Endometrial microvascular endothelial cells (primary cell): ENCODE data around the gene SERPINA6. TPM values are rescaled to one million over a fixed set of nuclear protein-coding genes. Genes with fewer than 3 reads are reported as not detected.

Experiments used
- in situ Hi-C: cut with HindIII; loops from 2 replicates; pipeline ENCODE4 v1.10.0; 2017; ENCODE audit warnings: low sequenced_read_pairs, low pct_unique_long_range_greater_than_20kb; ENCODE audit errors: inconsistent ontology term
- total RNA-seq: library from RNA; depleted of rRNA; stranded (reverse); fragments of >200 nt; gene quantifications from one replicate; pipeline ENCODE4 v1.2.3, GENCODE V29; 2015; ENCODE audit errors: inconsistent ontology term

SERPINA6 gene
- total RNA-seq, 1 donor from 2014 or later, result not detected

DNA sequence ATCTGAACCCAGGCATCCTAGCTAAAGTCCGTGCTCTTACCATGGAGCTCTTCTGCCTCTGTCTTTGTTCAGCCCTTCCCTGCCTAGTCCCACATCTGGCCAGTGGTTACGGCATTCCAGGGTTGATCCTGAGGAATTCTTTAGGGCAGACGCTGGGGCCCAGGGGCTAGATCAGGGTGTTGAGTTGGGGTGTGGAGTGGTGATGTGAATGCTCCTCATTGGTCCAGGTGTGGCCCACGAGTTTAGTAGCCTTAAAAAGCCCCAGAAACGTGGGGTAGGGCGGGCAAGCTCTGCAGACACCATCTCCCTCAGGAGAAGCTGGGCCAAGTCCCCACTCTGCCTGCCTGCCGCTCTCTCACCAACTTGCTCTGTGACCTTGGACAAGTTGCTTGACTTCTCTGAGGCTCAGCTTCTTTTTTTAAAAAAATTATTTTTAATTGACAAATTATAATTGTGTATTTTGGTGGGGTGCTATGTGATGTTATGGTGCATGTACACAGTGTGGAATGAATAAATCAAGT is 9.0 kb upstream of the SERPINA6 start:
- in situ Hi-C loops, result no loop called here

DNA sequence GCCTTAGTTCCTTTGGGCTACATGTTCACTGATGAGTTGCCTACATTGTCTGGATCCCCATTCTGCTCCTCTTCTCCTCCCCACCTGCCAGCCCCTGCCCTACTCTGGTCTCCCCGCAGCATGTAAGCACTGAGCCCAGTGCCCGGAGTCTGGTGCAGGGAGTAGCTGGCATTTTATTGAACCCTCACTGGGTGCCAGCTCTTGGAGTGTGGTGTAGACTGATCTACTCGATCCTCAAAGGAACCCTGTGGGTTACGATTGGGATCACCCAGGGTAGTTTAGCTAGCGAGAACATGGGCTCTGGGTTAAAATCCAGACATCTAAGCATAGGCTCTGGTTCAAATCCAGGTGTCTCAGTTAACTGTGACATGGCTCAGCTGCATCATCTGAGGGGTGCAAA is 8.3 kb upstream of the SERPINA6 start:
- in situ Hi-C loops, result no loop called here

DNA sequence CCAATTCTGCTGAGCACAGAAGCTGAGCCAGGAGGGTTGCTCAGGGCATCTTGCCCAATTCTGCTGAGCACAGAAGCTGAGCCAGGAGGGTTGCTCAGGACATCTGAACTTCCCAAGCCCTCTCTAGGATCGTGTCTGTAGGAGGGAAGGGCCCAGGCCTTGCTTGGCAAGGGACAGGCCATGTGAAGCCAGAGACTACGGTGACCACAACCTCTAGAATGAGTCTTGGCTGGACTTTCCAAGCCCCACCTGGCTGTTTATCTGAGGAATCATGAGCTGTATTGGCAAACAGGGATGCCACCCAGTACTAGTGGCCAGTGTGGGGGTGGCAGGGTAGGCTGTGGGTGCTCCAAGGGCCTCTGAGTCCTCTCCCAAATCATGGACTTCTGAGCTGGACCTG is 7.7 kb upstream of the SERPINA6 start:
- in situ Hi-C loops, result no loop called here

DNA sequence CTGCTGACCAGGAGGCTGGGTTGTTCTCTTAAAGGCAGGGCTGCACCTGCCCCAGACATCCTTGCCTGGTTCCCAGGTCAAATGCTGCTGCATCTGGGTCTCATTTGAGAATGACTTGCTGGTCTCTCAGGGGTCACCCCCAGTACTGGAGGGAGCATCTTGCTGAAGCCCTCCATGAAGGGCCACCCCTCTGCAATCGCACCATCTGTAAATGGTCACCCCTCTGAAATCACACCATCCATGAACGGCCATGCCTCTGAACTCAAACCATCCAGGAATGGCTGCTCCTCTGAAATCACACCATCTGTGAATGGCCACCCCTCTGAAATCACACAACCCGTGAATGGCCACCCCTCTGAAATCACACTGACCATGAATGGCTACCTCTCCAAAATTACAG is 7.3 kb upstream of the SERPINA6 start:
- in situ Hi-C loops, result no loop called here

DNA sequence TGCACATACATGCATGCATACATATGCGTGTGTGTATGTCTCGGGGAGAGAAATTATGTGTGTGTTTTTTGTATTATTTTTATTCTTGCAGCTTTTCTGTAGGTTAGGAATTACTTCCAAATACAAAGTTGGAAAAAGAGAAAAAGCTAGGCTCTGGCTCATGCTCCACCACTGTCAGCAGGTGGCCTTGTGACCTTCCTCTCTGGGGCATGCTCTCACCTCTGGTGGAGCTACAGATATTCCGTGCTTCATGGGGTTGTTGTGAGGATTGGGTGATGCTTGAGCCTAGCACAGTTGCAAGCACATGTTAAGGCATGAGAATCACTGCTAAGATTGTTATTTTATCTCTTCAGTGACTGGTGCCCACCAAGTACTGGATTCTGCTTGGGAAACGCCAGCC is 6.7 kb upstream of the SERPINA6 start:
- in situ Hi-C loops, result no loop called here

DNA sequence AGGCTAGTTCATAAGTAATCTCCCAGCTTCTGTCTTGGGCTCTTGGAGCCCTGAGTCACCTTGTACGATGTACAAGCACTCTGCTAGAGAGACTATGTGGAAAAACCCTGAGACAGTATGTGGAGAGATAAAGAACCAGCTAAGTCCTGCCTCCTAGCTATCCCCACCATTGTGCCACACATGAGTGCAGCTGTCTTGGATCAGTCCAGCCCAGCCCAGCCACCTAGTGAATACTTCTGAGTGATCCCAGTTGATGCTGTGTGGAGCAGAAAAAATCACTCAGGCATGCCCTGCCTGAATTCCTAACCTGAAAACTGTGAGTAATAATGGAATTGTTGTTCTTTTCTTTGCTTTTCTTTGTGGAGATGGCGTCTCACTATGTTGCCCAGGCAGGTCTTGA is 5.1 kb upstream of the SERPINA6 start:
- in situ Hi-C loops, result no loop called here

DNA sequence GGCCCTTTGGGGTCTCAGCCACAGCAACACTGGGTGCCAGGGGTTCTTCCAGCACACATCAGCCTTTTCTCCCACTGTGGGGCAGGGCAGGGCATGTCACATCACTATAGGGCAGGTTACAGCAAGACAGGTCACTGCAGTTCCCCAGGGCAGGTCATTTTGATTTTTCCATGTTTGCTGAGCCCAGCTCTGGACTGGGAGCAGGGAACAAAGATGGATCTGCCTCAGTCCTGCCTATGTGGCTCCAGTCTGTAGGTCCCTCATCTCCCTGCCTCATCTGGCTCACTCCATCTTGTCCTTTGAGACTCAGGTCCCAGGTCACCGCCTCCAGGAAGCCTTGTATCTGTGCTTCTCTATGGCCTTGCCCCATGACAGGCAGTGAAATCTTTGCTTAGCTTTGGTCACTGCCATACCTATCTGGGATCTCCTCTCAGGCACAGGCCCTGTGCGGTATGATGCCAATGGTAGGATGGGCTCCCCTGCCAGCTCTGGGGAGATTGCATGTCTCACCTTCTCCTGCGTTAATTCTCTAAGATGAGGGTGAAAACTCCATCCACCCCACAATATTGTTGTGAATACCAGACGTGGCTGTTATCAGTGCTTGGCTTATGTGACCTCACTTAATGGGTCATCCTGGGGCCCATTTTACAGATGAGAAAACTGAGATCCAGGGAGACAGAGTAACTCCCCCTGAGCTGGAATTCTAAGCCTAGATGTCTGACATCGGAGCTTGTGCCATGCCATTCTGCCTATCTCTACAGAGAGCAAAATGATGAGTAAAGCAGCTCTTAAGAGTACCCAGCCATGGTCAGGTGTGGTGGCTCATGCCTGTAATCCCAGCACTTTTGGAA is 1.5 kb downstream of the SERPINA6 start:
- in situ Hi-C loops, result no loop called here

DNA sequence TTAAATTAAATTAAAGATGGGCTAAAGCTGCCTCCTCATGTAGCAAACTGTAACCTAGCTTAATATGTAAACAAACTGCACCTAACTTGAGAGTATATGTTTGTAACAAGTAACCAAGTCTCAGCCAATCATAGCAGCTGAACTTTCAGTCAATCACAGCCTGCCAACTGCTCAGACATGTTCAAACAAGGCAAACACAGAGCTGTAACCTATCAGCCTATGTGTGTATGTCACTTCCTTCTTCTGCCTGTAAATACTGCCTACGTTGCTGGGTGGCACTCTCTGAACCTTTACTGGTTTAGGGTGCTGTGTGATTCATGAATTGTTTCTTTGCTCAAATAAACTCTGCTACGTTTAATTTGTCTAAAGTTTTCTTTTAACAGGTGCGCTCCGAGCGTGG is 2.9 kb downstream of the SERPINA6 start:
- in situ Hi-C loops, result no loop called here

DNA sequence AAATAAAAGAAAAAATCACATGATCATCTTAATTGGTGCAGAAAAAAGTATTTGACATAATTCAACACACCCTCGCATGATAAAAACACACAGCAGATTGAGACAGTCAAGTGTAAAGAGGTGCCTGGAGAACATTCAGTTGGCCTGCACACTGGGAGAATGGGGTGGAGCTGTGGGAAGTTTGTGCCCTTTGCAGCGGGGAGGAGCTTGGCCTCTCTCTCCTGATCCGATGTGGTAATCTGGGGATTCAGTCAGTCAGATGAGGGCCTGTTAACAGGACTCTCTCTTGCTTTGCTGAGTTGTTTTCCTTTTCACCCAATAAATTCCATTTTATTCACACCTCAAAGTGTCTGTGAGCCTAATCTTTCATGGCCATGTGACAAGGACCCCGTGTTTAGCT is 5.9 kb downstream of the SERPINA6 start:
- in situ Hi-C loops, result no loop called here

DNA sequence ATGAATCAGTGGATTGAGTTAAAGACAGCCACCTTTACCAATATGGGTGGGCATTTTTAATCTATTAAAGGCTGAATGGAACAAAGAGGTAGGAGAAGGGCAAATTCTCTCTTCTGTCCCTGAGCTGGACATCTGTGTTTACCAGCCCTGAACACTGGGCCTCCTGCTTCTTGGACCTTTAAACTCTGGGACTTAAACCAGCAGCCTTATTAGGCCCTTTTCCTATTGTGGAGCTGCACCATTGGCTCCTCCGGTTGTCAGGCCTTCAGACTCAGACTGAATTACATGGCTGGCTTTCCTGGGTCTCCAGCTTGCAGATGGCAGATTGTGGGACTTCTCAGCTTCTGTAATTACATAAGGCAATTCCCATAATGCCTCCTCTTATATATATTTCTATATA is 6.4 kb downstream of the SERPINA6 start:
- in situ Hi-C loops, result no loop called here

DNA sequence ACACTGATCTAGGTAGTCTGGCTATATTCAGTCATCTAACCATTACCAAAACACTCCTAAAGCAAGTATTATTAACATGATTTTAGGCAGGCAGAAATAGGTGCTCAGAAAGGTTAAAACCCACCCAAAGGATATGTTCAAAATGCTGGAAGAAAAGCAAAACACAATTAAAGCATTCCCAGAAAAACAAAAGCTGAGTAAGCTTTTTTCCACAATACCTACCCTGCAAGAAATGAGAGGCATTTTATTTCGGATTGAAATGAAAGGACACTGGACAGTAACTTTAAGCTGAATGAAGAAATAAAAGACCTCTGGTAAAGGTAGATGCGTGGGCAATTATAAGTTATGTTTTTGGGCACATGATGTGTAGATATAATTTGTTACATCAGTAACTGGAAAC is 8.2 kb downstream of the SERPINA6 start:
- in situ Hi-C loops, result no loop called here

DNA sequence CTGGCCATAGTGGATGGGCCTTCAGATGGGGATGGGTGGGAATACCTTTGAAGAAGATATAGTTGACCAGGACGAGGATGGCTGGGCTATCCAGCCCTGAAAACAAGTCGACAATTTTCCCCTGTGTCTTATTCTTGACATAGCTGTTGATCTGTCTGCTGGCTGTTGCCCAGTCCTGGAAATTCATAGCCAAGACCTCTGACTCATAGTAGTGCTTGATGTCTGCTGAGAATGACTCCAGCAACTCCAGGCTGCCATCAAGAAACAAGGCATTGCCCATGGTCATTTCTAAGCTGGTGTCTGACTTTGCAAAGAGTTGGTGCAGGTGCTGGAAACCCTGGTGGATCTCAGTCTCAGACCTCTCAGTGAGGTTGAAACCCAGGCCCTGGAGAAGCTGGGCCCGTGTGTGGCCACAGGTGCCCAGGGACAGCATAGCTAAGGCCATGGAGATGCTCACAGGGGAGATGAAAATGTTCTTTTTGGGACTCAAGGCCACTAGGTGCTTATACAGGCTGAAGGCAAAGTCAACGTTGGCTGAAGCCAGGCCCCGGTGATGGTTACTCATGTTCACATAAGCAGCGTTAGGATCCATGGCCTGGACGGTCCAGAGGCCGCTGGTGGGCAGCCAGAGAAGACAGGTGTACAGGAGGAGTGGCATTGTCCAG is 9.0 kb downstream of the SERPINA6 start:
- in situ Hi-C loops, result no loop called here

DNA sequence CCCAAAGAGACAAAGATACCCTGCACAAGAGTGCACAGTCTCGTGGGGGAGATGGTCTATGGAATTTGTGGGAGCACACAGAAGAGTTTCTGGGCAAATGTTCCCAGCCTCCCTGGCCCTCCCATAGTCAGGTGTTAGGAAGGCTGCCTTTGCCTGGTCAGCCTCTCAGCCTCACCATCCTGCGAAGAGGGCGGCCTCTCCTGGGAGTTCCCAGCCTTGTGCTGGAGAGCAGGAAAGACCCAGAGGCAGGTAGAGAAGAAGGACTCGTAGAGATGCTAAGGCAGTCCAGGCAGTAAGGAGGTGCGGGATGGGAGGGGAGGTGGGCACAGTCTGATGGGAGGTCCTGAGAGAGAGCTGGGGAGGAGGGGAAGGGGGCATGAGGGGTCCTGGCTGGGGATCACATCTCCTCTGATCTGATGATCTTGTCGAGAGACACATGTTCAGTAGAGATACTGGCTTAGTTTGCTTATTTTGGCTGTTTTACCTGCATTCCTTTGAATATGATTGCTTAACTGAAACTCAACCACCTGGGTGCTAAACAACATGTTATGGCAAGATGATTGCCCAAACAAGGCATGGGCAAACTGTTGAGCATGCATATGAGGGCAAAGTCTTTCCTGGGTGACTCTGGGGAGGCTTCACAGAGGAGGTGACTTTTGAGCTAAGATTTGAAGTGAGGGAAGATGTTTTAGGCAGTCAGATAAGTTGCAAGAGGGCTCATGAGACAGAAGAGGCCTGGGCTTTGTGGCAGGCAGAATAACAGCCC is 10.5 kb downstream of the SERPINA6 start:
- in situ Hi-C loops, result no loop called here

DNA sequence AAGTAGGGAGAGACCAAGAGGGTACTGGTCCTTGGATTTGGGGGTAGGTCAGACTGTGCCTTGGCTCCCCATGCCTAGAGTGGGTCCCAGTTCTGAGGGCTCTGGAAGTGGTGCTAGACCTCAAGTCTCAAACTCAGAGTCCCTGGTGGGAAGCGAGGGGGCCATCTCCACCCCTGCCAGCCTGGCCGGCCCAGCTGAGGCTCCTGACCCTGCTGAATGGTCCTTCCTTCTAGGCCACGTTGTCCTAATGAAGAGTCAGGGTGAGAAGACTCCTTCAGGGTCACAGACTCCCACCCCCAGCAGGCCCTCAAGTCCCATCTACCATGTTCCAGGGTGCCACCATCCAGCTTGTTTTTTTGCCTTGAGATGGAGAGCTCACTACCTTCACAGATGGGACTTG is 12.9 kb downstream of the SERPINA6 start:
- in situ Hi-C loops, result no loop called here

DNA sequence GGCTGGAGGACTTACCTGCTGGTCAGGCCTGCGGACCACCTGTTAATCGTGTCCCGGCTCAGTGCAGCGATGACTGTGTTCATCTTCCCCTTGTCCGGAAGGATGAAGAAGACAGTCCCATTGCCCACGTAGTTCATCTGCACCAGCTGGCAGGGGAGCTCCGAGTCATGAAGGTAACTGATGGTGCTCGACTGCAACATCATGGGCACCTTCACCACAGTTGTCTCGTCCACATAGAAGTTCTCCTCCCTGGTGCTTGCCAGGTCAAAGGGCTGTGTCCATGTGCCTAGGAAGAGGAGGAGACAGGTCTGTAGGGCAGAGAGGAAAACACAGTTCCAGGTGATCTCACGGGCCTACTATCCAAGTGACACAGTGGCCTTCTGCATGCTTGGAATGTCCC is 13.4 kb downstream of the SERPINA6 start:
- in situ Hi-C loops, result no loop called here

DNA sequence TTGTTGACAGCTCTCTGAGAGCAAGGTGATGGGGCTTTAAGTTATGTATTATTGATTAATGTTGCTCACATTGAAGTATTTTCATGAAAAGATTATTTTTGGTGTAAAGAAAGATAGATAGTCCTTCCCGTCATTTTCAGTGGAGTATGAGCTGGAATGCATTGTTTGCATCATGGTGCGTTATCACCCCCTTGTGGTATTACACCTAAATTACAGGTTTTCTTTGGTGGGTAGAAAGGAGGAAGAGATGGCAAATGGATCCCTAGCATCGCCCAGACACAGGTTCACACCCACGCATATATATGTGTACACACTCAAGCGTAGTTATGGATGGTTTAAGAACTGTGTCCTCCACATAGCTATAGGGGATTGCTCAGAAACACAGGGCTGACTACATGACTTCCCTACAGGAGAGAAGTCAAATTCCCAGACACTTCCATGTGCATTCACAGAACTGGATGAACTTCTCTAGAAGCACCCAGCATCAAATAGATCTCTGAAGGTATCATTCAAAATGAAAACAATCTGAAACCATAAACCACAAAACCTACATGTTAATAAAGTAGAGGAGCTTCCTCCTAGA is 15.6 kb downstream of the SERPINA6 start:
- in situ Hi-C loops, result no loop called here

DNA sequence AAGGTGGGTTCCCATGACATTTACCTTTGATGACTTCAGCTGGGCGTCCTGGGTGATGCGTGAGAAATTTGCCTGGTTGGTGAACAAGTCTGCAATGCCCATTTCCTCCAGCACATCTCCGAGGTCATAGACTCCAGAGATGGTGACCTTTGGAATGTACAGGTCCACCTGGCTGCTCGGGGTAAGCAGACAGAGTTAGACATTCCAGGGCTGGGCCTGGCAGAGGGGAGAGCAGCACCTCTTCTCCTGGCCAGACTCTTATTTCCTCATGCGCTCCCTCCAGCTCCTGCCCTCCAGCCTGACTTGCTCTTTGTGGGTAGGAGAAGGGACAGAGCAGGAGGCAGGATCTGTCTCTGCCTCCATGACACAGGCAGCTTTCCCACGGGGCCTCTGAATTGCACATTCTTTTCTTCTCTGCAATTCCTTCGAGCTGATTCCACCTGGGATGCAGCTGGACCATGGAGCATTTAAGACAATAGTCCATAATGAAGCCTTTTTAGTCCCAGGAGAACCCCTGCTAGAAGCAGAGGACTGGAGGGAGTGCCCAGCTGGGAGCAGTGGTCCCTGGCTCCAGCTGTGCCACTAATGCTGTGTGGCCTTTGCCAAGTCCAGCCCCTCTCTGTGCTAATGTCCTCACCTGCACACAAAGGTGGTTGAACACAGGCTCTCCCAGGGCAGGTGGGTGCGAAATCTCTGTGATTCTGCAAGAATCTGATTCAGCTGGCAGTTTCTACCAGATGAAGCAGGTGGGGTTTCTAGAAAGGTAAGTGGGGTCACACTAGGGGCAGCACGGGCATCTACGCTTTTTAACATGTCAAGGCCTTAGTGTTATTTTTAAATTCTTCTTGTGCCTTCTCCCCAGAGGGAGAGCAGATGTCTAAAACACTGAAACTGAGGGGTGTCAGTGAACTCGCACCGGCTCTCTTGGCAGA is 16.8 kb downstream of the SERPINA6 start:
- in situ Hi-C loops, result no loop called here

DNA sequence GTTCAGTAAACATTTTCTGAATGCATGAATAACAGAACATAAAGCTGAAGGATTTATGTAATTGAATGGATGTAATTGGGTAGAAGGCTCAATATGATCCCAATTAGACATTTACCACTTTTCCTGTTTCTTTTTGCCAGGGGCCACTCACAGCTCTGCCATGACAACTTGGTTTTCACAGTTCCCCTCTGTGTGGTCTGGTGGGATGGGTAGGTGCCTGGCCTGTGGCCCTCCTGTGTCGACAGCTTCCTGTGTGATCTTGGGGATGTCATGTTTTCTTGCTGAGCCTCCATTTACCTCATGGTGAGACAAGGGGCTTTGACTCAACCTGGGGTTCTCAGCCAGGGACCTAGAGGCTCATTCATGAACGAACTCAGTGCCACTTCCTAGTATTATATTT is 17.5 kb downstream of the SERPINA6 start:
- in situ Hi-C loops, result no loop called here
